GM11168 (cell line): ENCODE measurements around the gene SLC4A3.

Experiments used
- in situ Hi-C: fragments of 300-500 bp; cut with MboI; formaldehyde crosslinking; loops from one replicate; pipeline ENCODE4 v1.12.0; 2022; ENCODE audit warnings: low sequenced_read_pairs; ENCODE audit not compliant: unreplicated experiment

The SLC4A3 gene

GRCh38 chr2:219630770-219631405, 3.5 kb downstream of the SLC4A3 start:
- in situ Hi-C loops = no loop called here

DNA sequence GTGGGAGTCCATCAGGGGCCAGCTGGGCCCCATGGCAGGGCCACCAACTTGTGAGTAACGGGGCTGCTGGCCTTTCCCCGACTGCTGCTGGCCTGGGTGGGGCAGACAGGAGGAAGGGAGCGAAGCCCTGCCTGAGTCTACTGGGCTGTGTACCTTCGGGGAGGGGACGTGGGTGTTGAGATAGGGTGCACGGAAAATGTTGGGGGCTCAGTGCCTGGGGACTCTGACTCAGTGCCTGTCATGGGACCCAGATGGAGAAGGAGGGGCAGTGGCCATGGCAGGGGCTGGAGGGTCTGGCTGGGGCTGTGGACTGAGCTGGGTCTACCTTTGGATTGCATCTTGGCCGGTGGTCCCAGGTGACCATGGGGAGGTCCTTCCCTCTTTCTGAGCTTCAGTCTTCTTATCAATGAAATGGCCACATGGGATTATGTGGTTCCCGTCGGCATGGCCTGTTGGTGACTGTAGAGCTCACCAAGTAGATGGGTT, 4.0 kb downstream of the SLC4A3 start:
- in situ Hi-C loops = no loop called here

- in situ Hi-C loops = no loop called here
These were observed 4.7 kb downstream of the SLC4A3 start for GRCh38 chr2:219631904-219632759.

DNA sequence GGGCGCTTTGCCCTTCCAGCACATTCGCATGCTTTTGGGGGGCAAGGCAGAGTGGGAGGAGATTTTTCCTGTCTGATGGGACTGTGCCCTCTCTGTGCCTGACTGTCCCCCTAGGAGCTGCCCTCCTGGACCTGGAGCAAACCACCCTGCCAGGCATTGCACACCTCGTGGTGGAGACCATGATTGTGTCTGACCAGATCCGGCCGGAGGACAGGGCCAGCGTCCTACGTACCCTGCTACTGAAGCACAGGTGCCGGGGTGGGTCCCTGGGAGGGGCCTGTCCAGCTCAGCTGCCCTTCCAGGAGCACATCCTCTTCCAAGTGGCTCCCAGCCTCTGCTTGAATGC, 5.3 kb downstream of the SLC4A3 start:
- in situ Hi-C loops = no loop called here

- in situ Hi-C loops = no loop called here
These were observed 6.0 kb downstream of the SLC4A3 start for GRCh38 chr2:219633276-219634065.

DNA sequence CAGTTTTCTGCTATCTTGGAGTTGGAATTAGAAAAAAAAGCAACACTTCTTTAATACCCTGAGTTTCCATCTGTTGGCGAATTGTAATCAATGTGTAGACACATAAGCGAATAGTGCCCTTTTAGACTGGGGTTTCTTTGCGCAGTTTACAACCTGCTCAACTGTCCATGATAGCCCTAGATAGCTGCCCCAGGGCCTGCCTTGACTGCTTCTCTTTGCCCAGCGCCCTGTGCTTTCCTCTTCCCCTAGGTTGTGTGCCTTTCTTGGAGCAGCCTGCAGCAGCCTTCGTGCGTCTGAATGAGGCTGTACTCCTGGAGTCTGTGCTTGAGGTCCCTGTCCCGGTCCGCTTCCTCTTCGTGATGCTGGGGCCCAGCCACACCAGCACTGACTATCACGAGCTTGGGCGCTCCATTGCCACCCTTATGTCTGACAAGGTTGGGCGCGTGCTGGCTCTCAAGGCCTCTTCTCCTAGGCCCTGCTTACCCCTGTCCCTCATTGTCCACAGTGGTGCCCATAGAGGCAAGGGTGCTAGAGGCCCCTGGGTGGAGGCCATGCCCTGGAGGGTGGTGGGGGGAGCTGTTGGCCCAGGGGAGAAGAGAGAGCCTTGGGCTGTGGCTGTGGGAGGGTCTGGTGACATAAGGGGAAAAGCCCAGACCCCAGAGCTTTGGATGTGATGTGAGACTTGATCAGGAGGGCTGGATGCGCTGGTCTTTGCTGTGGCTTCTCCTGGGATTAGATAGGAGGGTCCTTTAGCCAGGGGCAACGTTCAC, 6.9 kb downstream of the SLC4A3 start:
- in situ Hi-C loops = no loop called here

- in situ Hi-C loops = no loop called here
These were observed 7.7 kb downstream of the SLC4A3 start for GRCh38 chr2:219634951-219635751.

DNA sequence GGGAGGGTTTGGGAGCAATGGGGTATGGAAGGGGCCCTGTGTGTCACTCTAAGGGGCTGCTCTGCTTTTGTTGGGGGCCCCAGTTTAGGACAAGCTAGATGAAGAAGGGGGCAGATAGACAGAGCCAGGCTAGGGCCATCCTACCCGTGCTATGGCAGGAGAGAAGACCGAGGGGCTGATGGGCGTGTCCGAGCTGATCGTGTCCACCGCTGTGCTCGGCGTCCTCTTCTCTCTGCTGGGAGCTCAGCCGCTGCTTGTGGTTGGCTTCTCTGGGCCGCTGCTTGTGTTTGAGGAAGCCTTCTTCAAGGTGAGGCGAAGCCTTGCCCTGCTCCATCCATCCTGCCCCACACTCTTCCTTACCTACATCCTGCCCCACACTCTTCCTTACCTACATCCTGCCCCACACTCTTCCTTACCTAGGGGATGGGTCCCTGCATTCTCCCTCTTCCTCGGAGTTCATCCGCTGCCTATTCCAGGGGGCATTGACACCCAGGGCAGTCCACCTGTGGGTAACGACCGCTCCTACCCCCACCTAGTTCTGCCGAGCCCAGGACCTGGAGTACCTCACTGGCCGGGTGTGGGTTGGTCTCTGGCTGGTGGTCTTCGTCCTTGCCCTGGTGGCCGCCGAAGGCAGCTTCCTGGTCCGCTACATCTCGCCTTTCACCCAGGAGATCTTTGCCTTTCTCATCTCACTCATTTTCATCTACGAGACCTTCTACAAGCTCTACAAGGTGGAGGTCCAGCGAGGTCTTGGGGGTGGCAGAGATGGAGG, 8.9 kb downstream of the SLC4A3 start:
- in situ Hi-C loops = no loop called here

- in situ Hi-C loops = no loop called here
These were observed 9.8 kb downstream of the SLC4A3 start for GRCh38 chr2:219636941-219637841.

DNA sequence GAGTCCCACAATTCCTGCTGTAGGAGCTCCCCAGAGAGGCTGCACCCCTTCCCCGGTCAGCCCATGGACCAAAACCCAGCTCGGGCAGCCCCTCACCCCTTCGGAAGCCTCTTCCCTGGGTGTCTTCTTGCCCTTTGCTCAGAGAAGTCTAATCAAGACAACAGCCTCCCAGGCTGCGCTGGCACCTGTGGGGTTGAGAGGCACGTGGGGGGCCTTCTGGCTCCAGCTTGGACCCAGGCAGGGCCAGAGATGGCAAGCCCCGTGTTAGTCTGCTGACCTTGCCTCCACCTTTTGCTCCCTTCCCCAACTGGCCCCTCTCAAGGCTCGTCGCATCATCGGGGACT, 10.4 kb downstream of the SLC4A3 start:
- in situ Hi-C loops = no loop called here

DNA sequence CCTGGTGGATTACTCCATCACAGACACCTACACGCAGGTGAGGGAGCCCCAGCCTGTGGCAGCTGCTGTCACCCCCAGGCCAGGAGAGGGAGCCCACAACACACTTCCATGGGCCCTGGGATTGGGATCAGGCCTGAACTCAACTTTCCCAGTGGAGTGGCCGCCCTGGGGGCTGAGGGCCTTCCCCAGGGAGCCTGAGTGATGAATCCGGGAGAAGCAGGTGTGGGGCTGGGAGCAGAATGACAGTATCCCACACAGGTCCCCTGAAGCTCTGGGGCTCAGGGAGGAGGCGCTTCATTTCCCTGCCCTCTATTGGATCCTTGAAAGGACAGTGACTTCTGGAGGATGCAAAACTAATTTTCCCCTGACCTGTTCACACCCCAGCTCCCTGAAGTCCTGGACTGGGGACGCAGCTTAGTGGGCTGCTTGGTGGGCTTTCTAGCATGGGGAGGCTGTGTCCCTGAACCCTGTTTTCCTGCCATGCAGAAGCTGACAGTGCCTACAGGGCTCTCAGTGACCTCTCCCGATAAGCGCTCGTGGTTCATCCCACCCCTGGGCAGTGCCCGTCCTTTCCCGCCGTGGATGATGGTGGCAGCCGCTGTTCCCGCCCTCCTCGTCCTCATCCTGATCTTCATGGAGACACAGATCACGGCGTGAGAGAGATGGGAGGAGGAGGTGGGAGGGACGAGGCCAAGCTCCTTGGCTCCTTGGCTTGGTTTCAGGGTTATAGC, 11.0 kb downstream of the SLC4A3 start:
- in situ Hi-C loops = no loop called here

- in situ Hi-C loops = no loop called here
These were observed 11.7 kb downstream of the SLC4A3 start for GRCh38 chr2:219638948-219639755.

DNA sequence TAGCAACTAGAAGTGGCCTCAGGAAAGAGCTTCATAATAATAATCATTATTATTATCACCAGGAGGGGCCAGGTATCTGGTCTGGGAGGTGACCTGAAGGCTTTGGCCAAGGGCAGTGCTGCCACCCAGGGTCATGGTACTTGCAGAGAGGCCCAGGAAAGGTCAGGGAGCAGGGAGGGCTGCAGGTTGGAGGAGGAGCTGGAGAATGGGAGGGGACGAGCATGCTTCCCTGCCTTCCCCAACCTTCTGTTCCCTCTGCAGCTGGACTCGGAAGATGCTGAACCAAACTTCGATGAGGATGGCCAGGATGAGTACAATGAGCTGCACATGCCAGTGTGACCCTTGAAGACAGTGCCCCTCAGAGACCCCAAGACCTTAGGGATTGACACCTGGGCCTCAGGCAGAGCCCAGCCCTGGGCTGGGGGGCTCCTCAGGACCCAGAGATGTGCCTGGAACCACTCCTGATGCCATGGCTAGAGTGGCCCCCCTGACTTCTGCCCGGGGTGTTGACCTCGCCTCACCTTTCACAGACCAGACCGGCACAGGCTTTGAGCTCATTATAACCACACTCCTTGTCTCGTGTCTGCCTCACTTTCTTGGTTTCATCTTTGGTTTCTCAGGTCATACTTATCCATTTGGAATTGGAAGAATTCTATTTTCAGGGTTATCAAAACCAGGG, 14.1 kb downstream of the SLC4A3 start:
- in situ Hi-C loops = loop anchor here (10.0 kb wide), 1 partner anchor 97 kb away; the partner anchor contains the start of genes CHPF and TMEM198

DNA sequence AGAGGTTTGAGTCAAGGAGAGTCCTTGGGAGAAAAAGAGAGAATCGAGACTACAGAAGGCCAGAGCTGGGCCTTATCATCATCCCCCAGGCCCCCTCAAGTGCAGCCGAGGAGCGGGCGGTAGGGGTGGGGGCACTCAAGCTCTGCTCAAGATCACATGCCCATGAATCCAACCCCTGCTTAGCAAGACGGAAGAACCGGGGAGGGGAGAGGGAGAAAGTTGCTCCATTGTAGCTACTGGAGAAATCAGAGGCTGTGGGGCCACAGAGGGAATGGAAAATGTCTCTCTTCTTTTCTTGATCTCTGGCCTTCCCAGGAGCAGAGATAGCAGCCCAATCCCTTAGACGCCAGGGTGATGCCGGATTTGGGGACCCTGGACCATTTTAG, 14.6 kb downstream of the SLC4A3 start:
- in situ Hi-C loops = loop anchor here (10.0 kb wide), 1 partner anchor 97 kb away; the partner anchor contains the start of genes CHPF and TMEM198

GRCh38 chr2:219642465-219643083, 15.1 kb downstream of the SLC4A3 start:
- in situ Hi-C loops = loop anchor here (10.0 kb wide), 1 partner anchor 98 kb away; the partner anchor contains the start of genes CHPF and TMEM198
